SK-N-SH treated with all-trans-retinoic acid at 6 μM for 48 hours (cell line): ENCODE measurements around the gene SCAMP5.

Experiments
- ATAC-seq: fragments of 200-7000 bp; cut with Tn5 transposase; 3 replicates; pipeline ENCODE4 v1.9.1; 2020; ENCODE audit warnings: mild to moderate bottlenecking, moderate library complexity
- ARNTL ChIP-seq: fragments of 450-650 bp; formaldehyde crosslinking; IDR thresholded peaks from 2 replicates; pipeline ENCODE4 v1.5.0; 2020; ENCODE audit warnings: low read depth, mild to moderate bottlenecking, moderate library complexity, borderline replicate concordance
- BACH2 ChIP-seq: fragments of 250-450 bp; sonication (Bioruptor Pico); IDR thresholded peaks from 2 replicates; pipeline ENCODE4 v1.9.0; 2021; ENCODE audit warnings: mild to moderate bottlenecking, borderline replicate concordance
- CREB5 ChIP-seq: fragments of 250-450 bp; sonication (Bioruptor Pico); IDR thresholded peaks from 2 replicates; pipeline ENCODE4 v1.5.1; 2020; ENCODE audit warnings: low read depth, mild to moderate bottlenecking, moderate library complexity
- CSDC2 ChIP-seq: fragments of 250-450 bp; sonication (Bioruptor Pico); IDR thresholded peaks from 2 replicates; pipeline ENCODE4 v1.5.0; 2020; ENCODE audit warnings: mild to moderate bottlenecking, moderate library complexity
- CSRNP3 ChIP-seq: fragments of 250-450 bp; sonication (Bioruptor Pico); IDR thresholded peaks from 2 replicates; pipeline ENCODE4 v1.5.1; 2021; ENCODE audit warnings: mild to moderate bottlenecking, moderate library complexity
- GLIS3 ChIP-seq: fragments of 250-450 bp; sonication (Bioruptor Pico); IDR thresholded peaks from 2 replicates; pipeline ENCODE4 v1.5.0; 2020; ENCODE audit warnings: mild to moderate bottlenecking, moderate library complexity
- ISL1 ChIP-seq: fragments of 250-450 bp; sonication (Bioruptor Pico); IDR thresholded peaks from 2 replicates; pipeline ENCODE4 v2.1.2; 2022; ENCODE audit warnings: mild to moderate bottlenecking, moderate library complexity
- OSR1 ChIP-seq: fragments of 250-450 bp; sonication (Bioruptor Pico); IDR thresholded peaks from 2 replicates; pipeline ENCODE4 v1.8.0; 2022; ENCODE audit warnings: moderate library complexity, mild to moderate bottlenecking, inconsistent platforms
- PPARA ChIP-seq: fragments of 250-450 bp; sonication (Bioruptor Pico); IDR thresholded peaks from 2 replicates; pipeline ENCODE4 v1.5.0; 2020; ENCODE audit warnings: mild to moderate bottlenecking, borderline replicate concordance
- RARB ChIP-seq: fragments of 250-450 bp; sonication (Bioruptor Pico); IDR thresholded peaks from 2 replicates; pipeline ENCODE4 v1.8.0; 2021; ENCODE audit warnings: mild to moderate bottlenecking, moderate library complexity
- SNAI2 ChIP-seq: fragments of 250-450 bp; sonication (Bioruptor Pico); IDR thresholded peaks from 2 replicates; pipeline ENCODE4 v1.5.0; 2020; ENCODE audit warnings: mild to moderate bottlenecking, moderate library complexity
- TCF4 ChIP-seq: fragments of 250-450 bp; sonication (Bioruptor Pico); IDR thresholded peaks from 2 replicates; pipeline ENCODE4 v1.8.0; 2021; ENCODE audit warnings: mild to moderate bottlenecking, moderate library complexity, borderline replicate concordance
- TOX ChIP-seq: fragments of 250-450 bp; sonication (Bioruptor Pico); IDR thresholded peaks from 2 replicates; pipeline ENCODE4 v1.8.0; 2021; ENCODE audit warnings: mild to moderate bottlenecking, moderate library complexity, borderline replicate concordance
- TSHZ2 ChIP-seq: fragments of 250-450 bp; sonication (Bioruptor Pico); IDR thresholded peaks from 2 replicates; pipeline ENCODE4 v1.5.0; 2020; ENCODE audit warnings: mild to moderate bottlenecking, moderate library complexity
- ZFP3 ChIP-seq: fragments of 250-450 bp; sonication (Bioruptor Pico); IDR thresholded peaks from 2 replicates; pipeline ENCODE4 v1.5.0; 2020; ENCODE audit warnings: mild to moderate bottlenecking, moderate library complexity
- ZFP30 ChIP-seq: fragments of 450-650 bp; formaldehyde crosslinking; IDR thresholded peaks from 2 replicates; pipeline ENCODE4 v1.5.0; 2022; ENCODE audit warnings: mild to moderate bottlenecking, moderate library complexity
- ZNF565 ChIP-seq: fragments of 450-650 bp; formaldehyde crosslinking; conservative IDR thresholded peaks from 2 replicates; pipeline ENCODE4 v1.5.0; 2020; ENCODE audit warnings: low read depth, mild to moderate bottlenecking, moderate library complexity
- ZNF70 ChIP-seq: fragments of 450-650 bp; formaldehyde crosslinking; IDR thresholded peaks from 2 replicates; pipeline ENCODE4 v1.5.0; 2020; ENCODE audit warnings: mild to moderate bottlenecking, moderate library complexity
- ZNF8 ChIP-seq: fragments of 450-650 bp; formaldehyde crosslinking; IDR thresholded peaks from 2 replicates; pipeline ENCODE4 v1.5.0; 2020; ENCODE audit warnings: mild to moderate bottlenecking, moderate library complexity

The SCAMP5 gene

GRCh38 chr15:75068748-75069147 is 73.4 kb downstream of the SCAMP5 start:
- TF ChIP-seq ZNF70 (CRISPR knock-in tag): peak; percentile 97
- TF ChIP-seq ZNF565 (CRISPR knock-in tag): no peak
- ATAC-seq: no peak

- TF ChIP-seq GLIS3 (CRISPR knock-in tag): no peak
- no peak for ATAC-seq
Observed at GRCh38 chr15:75069301-75069925, 74.0 kb downstream of the SCAMP5 start.

GRCh38 chr15:75070674-75071073 is 75.3 kb downstream of the SCAMP5 start:
- no peak for ATAC-seq
- TF ChIP-seq BACH2 (no peak), OSR1 (CRISPR knock-in tag) (no peak), ZNF8 (CRISPR knock-in tag) (no peak), CSDC2 (no peak), ARNTL (CRISPR knock-in tag) (no peak), TSHZ2 (CRISPR knock-in tag) (no peak), RARB (CRISPR knock-in tag) (no peak), TOX (CRISPR knock-in tag) (no peak), SNAI2 (CRISPR knock-in tag) (no peak), TCF4 (no peak), PPARA (CRISPR knock-in tag) (no peak), ZNF70 (CRISPR knock-in tag) (no peak), ISL1 (CRISPR knock-in tag) (no peak), ZFP3 (no peak), CREB5 (no peak), ZFP30 (CRISPR knock-in tag) (no peak), GLIS3 (CRISPR knock-in tag) (no peak), CSRNP3 (CRISPR knock-in tag) (no peak)
